Astrocyte (in vitro differentiated cells and primary cell): ENCODE data around the gene TACSTD2. TPM values are rescaled to one million over a fixed set of nuclear protein-coding genes. Genes with fewer than 3 reads are reported as not detected.

ENCODE experiments used
- DNase-seq: peaks from one replicate; pipeline ENCODE4 v3.0.0-alpha.2; 2010; ENCODE audit warnings: low read depth
- FAIRE-seq: peaks from 2 replicates; lab custom pipeline; 2011; peaks lifted over from hg19 to GRCh38; lab: Jason Lieb, UNC
- H2AFZ ChIP-seq: 2 replicates; pipeline ENCODE4 v1.6.0; 2012; ENCODE audit warnings: low read depth, low read length, inconsistent platforms
- H3K27ac ChIP-seq: 2 replicates; pipeline ENCODE4 v1.5.1; 2011; ENCODE audit warnings: low read depth, low read length, inconsistent platforms
- H3K27me3 ChIP-seq: 2 replicates; pipeline ENCODE4 v1.6.0; 2011; ENCODE audit warnings: low read length, inconsistent platforms; ENCODE audit not compliant: insufficient read depth
- H3K36me3 ChIP-seq: 2 replicates; pipeline ENCODE4 v1.5.1; 2011; ENCODE audit warnings: low read length, inconsistent platforms; ENCODE audit not compliant: insufficient read depth
- H3K4me1 ChIP-seq: 2 replicates; pipeline ENCODE4 v1.5.1; 2011; ENCODE audit warnings: low read length, inconsistent platforms; ENCODE audit not compliant: insufficient read depth
- H3K4me2 ChIP-seq: 2 replicates; pipeline ENCODE4 v1.6.0; 2012; ENCODE audit warnings: low read length, inconsistent platforms
- H3K4me3 ChIP-seq: 2 replicates; pipeline ENCODE4 v1.5.1; 2011; ENCODE audit warnings: low read depth, mild to moderate bottlenecking, low read length, inconsistent platforms; ENCODE audit not compliant: insufficient read depth
- H3K79me2 ChIP-seq: 2 replicates; pipeline ENCODE4 v1.6.0; 2012; ENCODE audit warnings: mild to moderate bottlenecking, low read length, inconsistent platforms; ENCODE audit not compliant: insufficient read depth
- H3K9ac ChIP-seq: 2 replicates; pipeline ENCODE4 v1.6.0; 2012; ENCODE audit warnings: mild to moderate bottlenecking, low read length, inconsistent platforms
- H3K9me3 ChIP-seq: 2 replicates; pipeline ENCODE4 v1.5.1; 2012; ENCODE audit warnings: low read depth, mild to moderate bottlenecking, low read length, inconsistent platforms; ENCODE audit not compliant: insufficient read depth
- H4K20me1 ChIP-seq: 2 replicates; pipeline ENCODE4 v1.6.0; 2012; ENCODE audit warnings: low read length, inconsistent platforms; ENCODE audit not compliant: insufficient read depth
- H3K27ac Mint-ChIP-seq: one replicate; pipeline ENCODE4 v1.8.0; 2021; ENCODE audit warnings: mild to moderate bottlenecking, mixed read lengths; ENCODE audit not compliant: unreplicated experiment
- H3K27me3 Mint-ChIP-seq: one replicate; pipeline ENCODE4 v1.8.0; 2021; ENCODE audit warnings: low read depth, mixed read lengths; ENCODE audit not compliant: unreplicated experiment
- H3K36me3 Mint-ChIP-seq: one replicate; pipeline ENCODE4 v1.8.0; 2021; ENCODE audit warnings: low read depth, mixed read lengths; ENCODE audit not compliant: unreplicated experiment
- H3K4me1 Mint-ChIP-seq: one replicate; pipeline ENCODE4 v1.8.0; 2021; ENCODE audit warnings: low read depth, mixed read lengths; ENCODE audit not compliant: unreplicated experiment
- H3K4me3 Mint-ChIP-seq: one replicate; pipeline ENCODE4 v1.8.0; 2021; ENCODE audit warnings: mild to moderate bottlenecking, moderate library complexity, mixed read lengths; ENCODE audit not compliant: unreplicated experiment
- H3K9me3 Mint-ChIP-seq: one replicate; pipeline ENCODE4 v1.8.0; 2021; ENCODE audit warnings: mild to moderate bottlenecking, mixed read lengths; ENCODE audit not compliant: unreplicated experiment
- EZH2 ChIP-seq: IDR thresholded peaks from 2 replicates; pipeline ENCODE4 v1.6.1; 2012; ENCODE audit warnings: mild to moderate bottlenecking, low read length, inconsistent platforms; ENCODE audit not compliant: insufficient read depth
- total RNA-seq: library from RNA; stranded (reverse); gene quantifications from 2 replicates; pipeline ENCODE4 v1.2.1, GENCODE V29; 2021
- TF ChIP-seq, protein P1 (sequence below): IDR thresholded peaks from 2 replicates; pipeline ENCODE4 v1.5.1; 2011; ENCODE audit warnings: low read depth, mild to moderate bottlenecking, inconsistent platforms, low read length, moderate library complexity; ENCODE audit not compliant: insufficient read depth

TACSTD2 gene
- total RNA-seq, 1 donor from 2014 or later = 3.0 TPM

DNA sequence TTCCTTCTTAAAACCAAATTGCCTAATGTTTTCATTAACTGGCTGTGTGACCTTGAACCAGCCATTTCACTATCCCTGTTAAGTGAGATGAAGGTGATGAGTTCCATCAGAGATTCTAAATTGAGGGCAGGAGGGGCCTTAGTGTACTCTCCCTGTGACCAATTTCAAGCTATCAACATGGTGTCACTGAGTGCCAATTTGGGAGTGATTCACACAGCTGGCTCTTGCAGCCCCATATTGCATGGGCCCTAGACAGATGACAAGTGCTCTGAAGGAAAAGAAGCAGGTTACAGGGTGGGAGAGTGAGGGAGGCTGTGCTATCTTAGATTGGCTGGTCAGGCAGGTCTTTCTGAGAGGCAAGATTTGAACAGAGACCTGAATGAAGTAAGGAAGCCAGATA, 13.0 kb upstream of the TACSTD2 start:
- DNase-seq = no peak
- no peaks in the 10 kb centered on the region for H3K9me3 ChIP-seq
- H3K4me3 Mint-ChIP-seq = no peak overlapping the region
- no peak for TF ChIP-seq EZH2
- no peaks in the 10 kb centered on the region for H3K36me3 ChIP-seq
- no peak overlapping the region for H2AFZ ChIP-seq
- no peaks in the 10 kb centered on the region for H3K79me2 ChIP-seq
- no peaks in the 10 kb centered on the region for H3K9me3 Mint-ChIP-seq
- H3K27ac ChIP-seq = no peak overlapping the region
- H3K4me2 ChIP-seq = no peak overlapping the region
- H3K36me3 Mint-ChIP-seq = no peaks in the 10 kb centered on the region
- H3K4me1 ChIP-seq = peaks cover 33% of the 10 kb centered on the region
- H3K9ac ChIP-seq = no peak overlapping the region
- peaks cover 3% of the 10 kb centered on the region for H3K27me3 Mint-ChIP-seq
- H4K20me1 ChIP-seq = no peaks in the 10 kb centered on the region
- H3K27me3 ChIP-seq = no peaks in the 10 kb centered on the region
- no peak overlapping the region for H3K27ac Mint-ChIP-seq
- H3K4me1 Mint-ChIP-seq = peaks cover 32% of the 10 kb centered on the region
- no peak overlapping the region for H3K4me3 ChIP-seq
- no peak for FAIRE-seq

DNA sequence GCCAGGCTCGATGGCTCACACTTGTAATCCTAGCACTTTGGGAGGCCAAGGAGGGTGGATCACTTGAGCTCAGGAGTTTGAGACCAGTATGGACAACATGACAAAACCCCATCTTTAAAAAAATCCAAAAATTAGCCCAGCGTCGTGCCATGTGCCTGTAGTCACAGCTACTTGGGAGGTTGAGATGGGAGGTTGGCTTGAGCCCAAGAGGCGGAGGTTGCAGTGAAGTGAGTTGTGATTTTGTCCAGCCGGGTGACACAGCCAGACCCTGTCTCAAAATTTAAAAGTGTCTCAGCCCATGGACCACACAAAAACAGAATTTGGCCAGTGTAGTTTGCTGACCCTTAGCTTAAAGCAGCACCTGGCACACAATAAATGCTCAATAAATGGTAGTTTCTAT, 11.3 kb upstream of the TACSTD2 start:
- Histone ChIP-seq H3K4me2 (no peak overlapping the region), H3K9me3 (no peaks in the 10 kb centered on the region), H3K27me3 (no peaks in the 10 kb centered on the region), H3K4me1 (peaks cover 49% of the 10 kb centered on the region), H3K4me3 (no peak overlapping the region), H3K79me2 (no peaks in the 10 kb centered on the region), H3K27ac (no peak overlapping the region), H3K36me3 (no peaks in the 10 kb centered on the region), H3K9ac (no peak overlapping the region), H2AFZ (no peak overlapping the region), H4K20me1 (no peaks in the 10 kb centered on the region)
- no peak for FAIRE-seq
- DNase-seq = no peak
- Mint-ChIP-seq H3K4me1 (peaks cover 46% of the 10 kb centered on the region), H3K36me3 (no peaks in the 10 kb centered on the region), H3K27me3 (peaks cover 3% of the 10 kb centered on the region), H3K9me3 (no peaks in the 10 kb centered on the region), H3K27ac (no peak overlapping the region), H3K4me3 (no peak overlapping the region)
- no peak for TF ChIP-seq EZH2
- TF ChIP-seq, protein P1, sequence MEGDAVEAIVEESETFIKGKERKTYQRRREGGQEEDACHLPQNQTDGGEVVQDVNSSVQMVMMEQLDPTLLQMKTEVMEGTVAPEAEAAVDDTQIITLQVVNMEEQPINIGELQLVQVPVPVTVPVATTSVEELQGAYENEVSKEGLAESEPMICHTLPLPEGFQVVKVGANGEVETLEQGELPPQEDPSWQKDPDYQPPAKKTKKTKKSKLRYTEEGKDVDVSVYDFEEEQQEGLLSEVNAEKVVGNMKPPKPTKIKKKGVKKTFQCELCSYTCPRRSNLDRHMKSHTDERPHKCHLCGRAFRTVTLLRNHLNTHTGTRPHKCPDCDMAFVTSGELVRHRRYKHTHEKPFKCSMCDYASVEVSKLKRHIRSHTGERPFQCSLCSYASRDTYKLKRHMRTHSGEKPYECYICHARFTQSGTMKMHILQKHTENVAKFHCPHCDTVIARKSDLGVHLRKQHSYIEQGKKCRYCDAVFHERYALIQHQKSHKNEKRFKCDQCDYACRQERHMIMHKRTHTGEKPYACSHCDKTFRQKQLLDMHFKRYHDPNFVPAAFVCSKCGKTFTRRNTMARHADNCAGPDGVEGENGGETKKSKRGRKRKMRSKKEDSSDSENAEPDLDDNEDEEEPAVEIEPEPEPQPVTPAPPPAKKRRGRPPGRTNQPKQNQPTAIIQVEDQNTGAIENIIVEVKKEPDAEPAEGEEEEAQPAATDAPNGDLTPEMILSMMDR = no peak

DNA sequence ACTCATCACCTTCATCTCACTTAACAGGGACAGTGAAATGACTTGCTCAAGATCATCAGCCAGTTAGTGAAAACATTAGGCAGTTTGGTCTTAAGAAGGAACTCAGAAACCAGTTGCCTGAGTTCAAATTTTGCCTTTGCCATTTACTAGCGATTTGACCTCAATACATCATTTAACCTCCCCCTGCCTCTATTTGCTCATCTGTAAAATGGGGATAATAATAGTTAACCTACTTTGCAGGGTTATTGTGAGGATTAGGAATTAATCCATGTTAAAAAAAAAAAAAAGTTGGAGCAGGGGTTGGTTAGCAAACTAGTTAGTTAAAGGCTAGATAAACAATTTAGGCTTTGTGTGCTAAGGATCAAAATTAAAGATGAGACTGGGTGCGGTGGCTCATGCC, 10.6 kb upstream of the TACSTD2 start:
- FAIRE-seq (no peak), DNase-seq (no peak)
- H3K4me3 Mint-ChIP-seq = no peak overlapping the region
- Histone ChIP-seq H3K79me2 (no peaks in the 10 kb centered on the region), H3K4me1 (peaks cover 44% of the 10 kb centered on the region), H3K9ac (no peak overlapping the region), H3K27ac (no peak overlapping the region), H4K20me1 (no peaks in the 10 kb centered on the region), H2AFZ (no peak overlapping the region), H3K36me3 (no peaks in the 10 kb centered on the region), H3K27me3 (no peaks in the 10 kb centered on the region), H3K9me3 (no peaks in the 10 kb centered on the region), H3K4me3 (no peak overlapping the region), H3K4me2 (no peak overlapping the region)
- H3K9me3 Mint-ChIP-seq = no peaks in the 10 kb centered on the region
- peaks cover 3% of the 10 kb centered on the region for H3K27me3 Mint-ChIP-seq
- H3K36me3 Mint-ChIP-seq = no peaks in the 10 kb centered on the region
- no peak overlapping the region for H3K27ac Mint-ChIP-seq
- TF ChIP-seq EZH2 = no peak
- TF ChIP-seq, protein P1 = no peak
- peaks cover 41% of the 10 kb centered on the region for H3K4me1 Mint-ChIP-seq
